DOHH2 (cell line): Measurements from ENCODE around the gene LEFTY2.

ENCODE experiments used
- H3F3A ChIP-seq: fragments of 200-600 bp; sonication (generic), shearing (Covaris generic); 2 replicates; pipeline ENCODE4 v1.6.0; 2016; ENCODE audit warnings: antibody characterized with exemption, mild to moderate bottlenecking; ENCODE audit not compliant: control insufficient read depth, insufficient read depth
- H3K27ac ChIP-seq: fragments of 200-600 bp; sonication (generic); 2 replicates; pipeline ENCODE4 v1.5.1; 2014; ENCODE audit warnings: low read depth, mild to moderate bottlenecking, low read length, moderate library complexity
- H3K27me3 ChIP-seq: fragments of 200-600 bp; sonication (generic); 2 replicates; pipeline ENCODE4 v1.6.1; 2014; ENCODE audit warnings: mild to moderate bottlenecking, low read length, mixed read lengths; ENCODE audit not compliant: control insufficient read depth
- H3K36me3 ChIP-seq: fragments of 200-600 bp; sonication (generic); 2 replicates; pipeline ENCODE4 v1.6.1; 2014; ENCODE audit warnings: mild to moderate bottlenecking, low read length, moderate library complexity, mixed read lengths; ENCODE audit not compliant: control insufficient read depth
- H3K4me1 ChIP-seq: fragments of 200-600 bp; sonication (generic); 2 replicates; pipeline ENCODE4 v1.6.1; 2014; ENCODE audit warnings: mild to moderate bottlenecking, low read length, mixed read lengths; ENCODE audit not compliant: control insufficient read depth
- H3K4me2 ChIP-seq: fragments of 200-600 bp; sonication (generic); 2 replicates; pipeline ENCODE4 v1.6.0; 2014; ENCODE audit warnings: mild to moderate bottlenecking, low read length, moderate library complexity
- H3K4me3 ChIP-seq: fragments of 200-600 bp; sonication (generic); 2 replicates; pipeline ENCODE4 v1.5.1; 2014; ENCODE audit warnings: mild to moderate bottlenecking, low read length, mixed read lengths
- H3K79me2 ChIP-seq: fragments of 200-600 bp; sonication (generic); 2 replicates; pipeline ENCODE4 v1.6.1; 2014; ENCODE audit warnings: mild to moderate bottlenecking, low read length, mixed read lengths; ENCODE audit not compliant: control insufficient read depth
- H3K9me2 ChIP-seq: fragments of 200-600 bp; sonication (generic); replicated peaks from 2 replicates; pipeline ENCODE4 v1.6.1; 2014; ENCODE audit warnings: mild to moderate bottlenecking, low read length, mixed read lengths; ENCODE audit not compliant: control insufficient read depth
- H3K9me3 ChIP-seq: fragments of 200-600 bp; sonication (generic); 2 replicates; pipeline ENCODE4 v1.6.1; 2014; ENCODE audit warnings: antibody characterized with exemption, low read length, mixed read lengths; ENCODE audit not compliant: control insufficient read depth, insufficient read depth
- H4K20me1 ChIP-seq: fragments of 200-600 bp; sonication (generic); 2 replicates; pipeline ENCODE4 v1.6.0; 2014; ENCODE audit warnings: low read depth, mild to moderate bottlenecking, antibody characterized with exemption, low read length, moderate library complexity; ENCODE audit not compliant: control insufficient read depth, insufficient read depth
- CTCF ChIP-seq: fragments of 200-600 bp; sonication (generic); IDR thresholded peaks from one replicate; pipeline ENCODE4 v1.5.1; 2014; ENCODE audit warnings: antibody characterized with exemption, mild to moderate bottlenecking, low read depth, low read length; ENCODE audit not compliant: poor library complexity, severe bottlenecking
- EZH2phosphoT487 ChIP-seq: fragments of 200-600 bp; sonication (generic); IDR thresholded peaks from 2 replicates; pipeline ENCODE4 v1.6.1; 2017; ENCODE audit warnings: borderline replicate concordance, mild to moderate bottlenecking, antibody characterized with exemption, low read length, moderate library complexity, mixed read lengths

Gene LEFTY2

GRCh38 chr1:225891229-225891972 lies 49.6 kb downstream of the LEFTY2 start:
- H3K27me3 ChIP-seq: no peaks in the 10 kb centered on the region
- TF ChIP-seq EZH2phosphoT487: no peak
- TF ChIP-seq CTCF: no peak
- no peaks in the 10 kb centered on the region for H3K79me2 ChIP-seq
- peaks cover under 1% of the 10 kb centered on the region for H3K4me1 ChIP-seq
- no peaks in the 10 kb centered on the region for H3K9me3 ChIP-seq
- H4K20me1 ChIP-seq: no peaks in the 10 kb centered on the region
- H3K9me2 ChIP-seq: no peaks in the 10 kb centered on the region
- H3F3A ChIP-seq: no peaks in the 10 kb centered on the region
- no peaks in the 10 kb centered on the region for H3K36me3 ChIP-seq
- no peak overlapping the region for H3K4me2 ChIP-seq
- H3K27ac ChIP-seq: no peak overlapping the region
- H3K4me3 ChIP-seq: no peak overlapping the region

- H3K27me3 ChIP-seq: no peaks in the 10 kb centered on the region
- no peaks in the 10 kb centered on the region for H3K4me1 ChIP-seq
- no peak overlapping the region for H3K27ac ChIP-seq
- H3F3A ChIP-seq: no peaks in the 10 kb centered on the region
- H3K36me3 ChIP-seq: no peaks in the 10 kb centered on the region
- H3K4me2 ChIP-seq: no peak overlapping the region
- no peaks in the 10 kb centered on the region for H3K9me2 ChIP-seq
- no peak overlapping the region for H3K4me3 ChIP-seq
- TF ChIP-seq EZH2phosphoT487 (no peak), CTCF (no peak)
- no peaks in the 10 kb centered on the region for H4K20me1 ChIP-seq
- no peaks in the 10 kb centered on the region for H3K79me2 ChIP-seq
- no peaks in the 10 kb centered on the region for H3K9me3 ChIP-seq
Observed at GRCh38 chr1:225890346-225891228, 50.4 kb downstream of the LEFTY2 start.

GRCh38 chr1:225889743-225890142 lies 51.3 kb downstream of the LEFTY2 start:
- Histone ChIP-seq H3K79me2 (no peaks in the 10 kb centered on the region), H4K20me1 (no peaks in the 10 kb centered on the region), H3K27me3 (no peaks in the 10 kb centered on the region), H3K27ac (no peak overlapping the region), H3K4me1 (no peaks in the 10 kb centered on the region), H3K36me3 (no peaks in the 10 kb centered on the region), H3K9me2 (no peaks in the 10 kb centered on the region), H3K4me2 (no peak overlapping the region), H3F3A (no peaks in the 10 kb centered on the region), H3K4me3 (no peak overlapping the region), H3K9me3 (no peaks in the 10 kb centered on the region)
- TF ChIP-seq CTCF (no peak), EZH2phosphoT487 (no peak)
